Calu3 (cell line): ENCODE results near the gene PIEZO2. TPM values are rescaled to one million over a fixed set of nuclear protein-coding genes. Genes with fewer than 3 reads are reported as not detected.

ENCODE experiments used
- BruUV-seq: library from RNA; stranded (reverse); fragments of 400-500 nt; replicated peaks from 2 replicates; lab custom pipeline; 2021; lab: Mats Ljungman, UMichigan
- CTCF ChIA-PET: fragments of 300-600 bp; sonication (Branson Sonifier 250); formaldehyde crosslinking; loops from one replicate; lab custom pipeline; 2022; ENCODE audit warnings: antibody characterized with exemption; lab: Charles Lee
- DNase-seq: peaks from one replicate; pipeline ENCODE4 v3.0.0; 2022
- H3K27ac Mint-ChIP-seq: one replicate; pipeline ENCODE4 v1.8.0; 2022; ENCODE audit warnings: mixed read lengths; ENCODE audit not compliant: unreplicated experiment
- H3K27me3 Mint-ChIP-seq: one replicate; pipeline ENCODE4 v1.8.0; 2022; ENCODE audit warnings: mixed read lengths; ENCODE audit not compliant: unreplicated experiment
- H3K36me3 Mint-ChIP-seq: one replicate; pipeline ENCODE4 v1.8.0; 2022; ENCODE audit warnings: mild to moderate bottlenecking, moderate library complexity, mixed read lengths; ENCODE audit not compliant: insufficient read depth, unreplicated experiment
- H3K4me1 Mint-ChIP-seq: one replicate; pipeline ENCODE4 v1.8.0; 2022; ENCODE audit warnings: mild to moderate bottlenecking, low read depth, mixed read lengths; ENCODE audit not compliant: unreplicated experiment
- H3K4me3 Mint-ChIP-seq: one replicate; pipeline ENCODE4 v1.8.0; 2022; ENCODE audit warnings: mild to moderate bottlenecking, low read depth, moderate library complexity, mixed read lengths; ENCODE audit not compliant: unreplicated experiment
- H3K9me3 Mint-ChIP-seq: one replicate; pipeline ENCODE4 v1.8.0; 2022; ENCODE audit warnings: low read depth, mixed read lengths; ENCODE audit not compliant: unreplicated experiment
- intact Hi-C: fragments of 100-400 bp; cut with micrococcal nuclease; formaldehyde crosslinking; loops from one replicate; pipeline ENCODE4 v1.10.0; 2022; ENCODE audit not compliant: unreplicated experiment
- total RNA-seq: library from RNA; stranded (reverse); gene quantifications from 2 replicates; pipeline ENCODE4 v1.2.3, GENCODE V29; 2022
- TF ChIP-seq, protein P1 (sequence below): fragments of 200-600 bp; IDR thresholded peaks from one replicate; pipeline ENCODE4 v1.8.0; 2022; ENCODE audit warnings: antibody characterized with exemption; ENCODE audit not compliant: unreplicated experiment

The PIEZO2 gene
- total RNA-seq, 1 experiment from 2014 or later: 0.24 TPM

GRCh38 chr18:11115276-11115675 lies 34.1 kb downstream of the PIEZO2 start:
- DNase-seq: no peak
- Mint-ChIP-seq H3K27ac (no peak overlapping the region), H3K9me3 (peaks cover 2% of the 10 kb centered on the region), H3K4me3 (no peak overlapping the region), H3K36me3 (no peaks in the 10 kb centered on the region), H3K27me3 (no peaks in the 10 kb centered on the region), H3K4me1 (peaks cover 19% of the 10 kb centered on the region)
- BruUV-seq: no TSS peak
- CTCF ChIA-PET: no interaction called here
- TF ChIP-seq, protein P1, sequence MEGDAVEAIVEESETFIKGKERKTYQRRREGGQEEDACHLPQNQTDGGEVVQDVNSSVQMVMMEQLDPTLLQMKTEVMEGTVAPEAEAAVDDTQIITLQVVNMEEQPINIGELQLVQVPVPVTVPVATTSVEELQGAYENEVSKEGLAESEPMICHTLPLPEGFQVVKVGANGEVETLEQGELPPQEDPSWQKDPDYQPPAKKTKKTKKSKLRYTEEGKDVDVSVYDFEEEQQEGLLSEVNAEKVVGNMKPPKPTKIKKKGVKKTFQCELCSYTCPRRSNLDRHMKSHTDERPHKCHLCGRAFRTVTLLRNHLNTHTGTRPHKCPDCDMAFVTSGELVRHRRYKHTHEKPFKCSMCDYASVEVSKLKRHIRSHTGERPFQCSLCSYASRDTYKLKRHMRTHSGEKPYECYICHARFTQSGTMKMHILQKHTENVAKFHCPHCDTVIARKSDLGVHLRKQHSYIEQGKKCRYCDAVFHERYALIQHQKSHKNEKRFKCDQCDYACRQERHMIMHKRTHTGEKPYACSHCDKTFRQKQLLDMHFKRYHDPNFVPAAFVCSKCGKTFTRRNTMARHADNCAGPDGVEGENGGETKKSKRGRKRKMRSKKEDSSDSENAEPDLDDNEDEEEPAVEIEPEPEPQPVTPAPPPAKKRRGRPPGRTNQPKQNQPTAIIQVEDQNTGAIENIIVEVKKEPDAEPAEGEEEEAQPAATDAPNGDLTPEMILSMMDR: no peak
- intact Hi-C loops: no loop called here

- Mint-ChIP-seq H3K27ac (no peak overlapping the region), H3K4me1 (peaks cover 12% of the 10 kb centered on the region), H3K36me3 (no peaks in the 10 kb centered on the region), H3K27me3 (no peaks in the 10 kb centered on the region), H3K4me3 (no peak overlapping the region), H3K9me3 (peaks cover 2% of the 10 kb centered on the region)
- intact Hi-C loops: no loop called here
- no TSS peak for BruUV-seq
- no peak for DNase-seq
- TF ChIP-seq, protein P1: no peak
- CTCF ChIA-PET: no interaction called here
These were observed 34.7 kb downstream of the PIEZO2 start for GRCh38 chr18:11114653-11115052.

- intact Hi-C loops: no loop called here
These were observed 35.4 kb downstream of the PIEZO2 start for GRCh38 chr18:11113937-11114336.

DNA sequence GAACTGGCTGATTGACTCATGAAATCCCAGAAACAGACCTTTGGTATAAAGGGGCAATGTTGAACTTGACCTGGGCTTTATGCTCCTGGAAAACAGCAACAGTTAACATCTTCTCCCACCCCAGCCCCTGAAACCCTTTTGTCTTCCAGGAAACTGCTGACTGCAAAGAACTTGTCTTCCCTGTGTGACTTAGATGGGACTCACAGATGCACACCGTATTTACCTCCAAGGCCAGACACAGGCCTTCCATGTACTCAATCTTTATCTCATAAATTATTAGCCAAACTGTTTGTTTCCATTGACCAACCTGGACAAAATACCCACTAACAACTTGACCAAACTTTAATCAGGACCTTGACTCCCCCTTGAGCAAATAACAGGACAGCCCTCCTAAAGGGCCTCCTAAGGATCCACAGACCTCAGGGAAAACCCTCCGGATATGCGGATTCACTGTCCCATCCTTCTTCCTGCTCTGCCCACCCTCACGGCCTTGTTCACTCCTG lies 36.3 kb downstream of the PIEZO2 start:
- Mint-ChIP-seq H3K27me3 (no peaks in the 10 kb centered on the region), H3K4me1 (peaks cover 2% of the 10 kb centered on the region), H3K36me3 (no peaks in the 10 kb centered on the region), H3K4me3 (no peak overlapping the region), H3K9me3 (peaks cover 2% of the 10 kb centered on the region), H3K27ac (no peak overlapping the region)
- BruUV-seq: no TSS peak
- no peak for DNase-seq
- TF ChIP-seq, protein P1: no peak
- CTCF ChIA-PET: no interaction called here
- intact Hi-C loops: no loop called here

More at GRCh38 chr18:11113937-11114336, 35.4 kb downstream of the PIEZO2 start:
- Mint-ChIP-seq H3K4me3 (no peak overlapping the region), H3K27ac (no peak overlapping the region), H3K9me3 (peaks cover 2% of the 10 kb centered on the region), H3K27me3 (no peaks in the 10 kb centered on the region), H3K4me1 (peaks cover 10% of the 10 kb centered on the region), H3K36me3 (no peaks in the 10 kb centered on the region)
- CTCF ChIA-PET: no interaction called here
- DNase-seq: no peak
- TF ChIP-seq, protein P1: no peak
- no TSS peak for BruUV-seq
